Measurements from ENCODE around the gene SYNM.

Gene SYNM

GRCh38 chr15:99141943-99142342 is 37.1 kb downstream of the SYNM start:
- DNase-seq (ENCODE audit: low read depth), result no peak

- DNase-seq (ENCODE audit: low read depth), result no peak
These were observed 37.7 kb downstream of the SYNM start for GRCh38 chr15:99142562-99142961.

- no peak for DNase-seq (ENCODE audit: low read depth)
These were observed 38.4 kb downstream of the SYNM start for GRCh38 chr15:99143242-99143641.

- no peak for DNase-seq (ENCODE audit: low read depth)
These were observed 39.1 kb downstream of the SYNM start for GRCh38 chr15:99143655-99144610.

GRCh38 chr15:99145005-99145404 is 40.1 kb downstream of the SYNM start:
- no peak for DNase-seq (ENCODE audit: low read depth)

GRCh38 chr15:99145778-99146177 is 40.9 kb downstream of the SYNM start:
- DNase-seq (ENCODE audit: low read depth), result no peak

GRCh38 chr15:99146661-99147060 is 41.8 kb downstream of the SYNM start:
- no peak for DNase-seq (ENCODE audit: low read depth)

- DNase-seq (ENCODE audit: low read depth), result no peak
These were observed 44.0 kb downstream of the SYNM start for GRCh38 chr15:99148851-99149276.

- DNase-seq (ENCODE audit: low read depth), result no peak
These were observed 44.5 kb downstream of the SYNM start for GRCh38 chr15:99149366-99149765.

- DNase-seq (ENCODE audit: low read depth), result no peak
These were observed 46.3 kb downstream of the SYNM start for GRCh38 chr15:99151156-99151555.

- no peak for DNase-seq (ENCODE audit: low read depth)
These were observed 48.2 kb downstream of the SYNM start for GRCh38 chr15:99153026-99153535.

- DNase-seq (ENCODE audit: low read depth), result no peak
These were observed 49.4 kb downstream of the SYNM start for GRCh38 chr15:99154271-99154670.

GRCh38 chr15:99155961-99156443 is 51.1 kb downstream of the SYNM start:
- no peak for DNase-seq (ENCODE audit: low read depth)

- DNase-seq (ENCODE audit: low read depth), result no peak
These were observed 52.6 kb downstream of the SYNM start for GRCh38 chr15:99157456-99157855.

- DNase-seq (ENCODE audit: low read depth), result no peak
These were observed 53.9 kb downstream of the SYNM start for GRCh38 chr15:99158626-99159412.

GRCh38 chr15:99163271-99164062 is 58.6 kb downstream of the SYNM start:
- no peak for DNase-seq (ENCODE audit: low read depth)

- no peak for DNase-seq (ENCODE audit: low read depth)
These were observed 59.2 kb downstream of the SYNM start for GRCh38 chr15:99164119-99164518.

- DNase-seq (ENCODE audit: low read depth), result no peak
These were observed 60.3 kb downstream of the SYNM start for GRCh38 chr15:99165020-99165790.

- no peak for DNase-seq (ENCODE audit: low read depth)
These were observed 61.2 kb downstream of the SYNM start for GRCh38 chr15:99165956-99166689.

GRCh38 chr15:99167201-99167600 is 62.3 kb downstream of the SYNM start:
- no peak for DNase-seq (ENCODE audit: low read depth)
